NCI-H774 (cell line): ENCODE measurements around the gene TLE2.
"Not testable (repeated sequence)": the region's sequence is repeated elsewhere in the genome, so short reads cannot be mapped to it uniquely, and the experiment has no call there.

Experiments used
- DNase-seq: peaks from one replicate; lab custom pipeline; 2025; lab: John Stamatoyannopoulos, UW

The TLE2 gene

DNA sequence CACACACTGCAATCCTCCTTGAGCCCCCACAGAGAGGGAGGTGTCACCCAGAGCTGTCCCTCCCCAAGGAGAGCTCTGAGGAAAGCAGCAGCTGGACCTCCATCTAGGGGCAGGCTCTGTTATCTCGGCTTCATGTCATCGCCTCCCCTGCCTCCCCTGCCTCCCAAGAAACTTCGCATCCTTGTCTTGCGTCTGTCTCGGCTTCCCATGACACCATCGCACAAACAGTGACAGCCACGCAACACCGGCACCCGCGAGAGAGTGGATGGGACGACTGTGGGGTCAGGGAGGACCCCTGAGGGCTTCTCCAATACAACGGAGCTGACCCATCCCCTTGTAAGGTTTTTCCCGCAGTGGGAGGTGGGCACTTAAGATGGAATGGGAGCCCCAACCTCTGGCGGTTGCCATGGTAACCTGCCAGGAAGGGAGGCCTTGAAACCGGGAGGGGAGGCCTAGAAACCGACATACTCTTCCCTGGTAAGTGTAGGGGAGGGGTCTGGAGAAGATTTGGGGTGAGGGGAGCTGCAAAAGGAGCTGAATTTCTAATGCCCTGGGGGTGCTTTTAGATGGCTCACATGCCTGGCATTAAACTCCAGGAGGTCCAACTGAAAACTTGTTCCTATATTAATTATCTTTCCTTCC is 16.3 kb downstream of the TLE2 start:
- DNase-seq, result no peak

DNA sequence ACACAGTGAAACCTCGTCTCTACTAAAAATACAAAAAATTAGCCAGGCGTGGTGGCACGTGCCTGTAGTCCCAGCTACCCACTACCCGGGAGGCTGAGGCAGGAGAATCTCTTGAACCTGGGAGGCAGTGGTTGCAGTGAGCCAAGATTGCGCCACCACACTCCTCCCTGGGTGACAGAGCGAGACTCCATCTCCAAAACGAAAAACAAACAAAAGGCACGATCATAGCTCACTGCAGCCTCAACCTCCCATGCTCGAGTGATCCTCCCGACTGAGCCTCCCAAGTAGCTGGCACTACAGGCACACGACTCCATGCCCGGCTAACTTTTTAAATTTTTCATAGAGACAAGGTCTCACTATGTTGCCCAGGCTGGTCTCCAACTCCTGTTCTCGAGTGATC is 17.0 kb downstream of the TLE2 start:
- not testable (repeated sequence) for DNase-seq

DNA sequence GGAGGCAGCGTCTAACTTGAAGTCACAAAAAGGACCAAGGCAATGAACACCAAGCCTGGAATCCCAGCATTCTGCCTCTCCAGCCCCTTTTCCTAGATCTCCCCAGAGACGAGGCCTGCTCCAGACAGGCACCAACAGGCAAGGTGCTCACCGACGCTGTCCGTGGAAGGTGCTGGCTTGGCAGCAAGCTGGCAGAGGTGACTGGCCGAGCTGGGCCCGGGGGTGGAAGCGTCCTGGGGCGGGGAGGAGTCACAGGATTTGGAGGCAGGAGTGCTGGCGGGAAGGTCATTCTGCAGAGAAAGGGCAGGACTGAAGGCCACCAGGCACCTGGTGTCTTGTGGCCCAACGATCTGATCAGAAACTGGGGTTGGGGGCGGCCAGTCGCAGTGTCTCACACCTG is 18.2 kb downstream of the TLE2 start:
- DNase-seq, result no peak

DNA sequence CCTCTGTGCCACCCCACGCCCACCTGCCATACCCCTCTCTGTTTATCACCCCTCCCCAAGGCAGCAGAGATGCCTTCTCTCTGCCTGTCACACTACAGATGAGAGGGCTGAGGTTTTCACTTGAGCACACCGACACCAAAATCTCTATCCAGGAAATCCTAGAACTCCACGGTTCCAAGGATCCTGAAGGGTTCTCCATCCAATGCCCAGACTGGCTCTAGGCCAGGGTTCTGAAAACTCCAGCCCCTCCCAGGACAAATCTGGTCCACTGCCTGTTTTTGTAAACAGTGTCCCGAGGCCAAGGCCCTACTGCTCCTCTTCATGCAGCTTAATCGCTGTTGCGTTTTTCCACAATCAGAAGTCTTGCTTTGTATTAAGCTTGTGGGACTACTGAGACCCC is 20.1 kb downstream of the TLE2 start:
- DNase-seq, result no peak

DNA sequence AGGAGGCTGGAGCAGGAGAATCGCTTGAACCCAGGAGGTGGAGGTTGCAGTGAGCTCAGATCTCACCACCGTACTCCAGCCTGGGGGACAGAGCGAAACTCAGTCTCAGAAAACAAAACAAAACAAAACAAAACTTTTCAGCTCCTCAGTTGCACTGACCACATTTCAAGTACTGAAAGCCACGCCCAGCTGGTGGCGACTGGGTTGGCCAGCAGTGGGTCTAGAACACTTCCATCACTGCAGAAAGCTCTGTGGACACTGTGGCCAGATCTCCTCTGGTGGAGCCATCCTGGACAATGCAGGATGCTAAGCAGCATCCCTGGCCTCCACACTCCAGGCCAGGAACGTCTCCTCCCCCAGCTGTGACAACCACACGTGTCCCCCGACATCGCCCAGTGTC is 21.1 kb downstream of the TLE2 start:
- DNase-seq, result no peak

DNA sequence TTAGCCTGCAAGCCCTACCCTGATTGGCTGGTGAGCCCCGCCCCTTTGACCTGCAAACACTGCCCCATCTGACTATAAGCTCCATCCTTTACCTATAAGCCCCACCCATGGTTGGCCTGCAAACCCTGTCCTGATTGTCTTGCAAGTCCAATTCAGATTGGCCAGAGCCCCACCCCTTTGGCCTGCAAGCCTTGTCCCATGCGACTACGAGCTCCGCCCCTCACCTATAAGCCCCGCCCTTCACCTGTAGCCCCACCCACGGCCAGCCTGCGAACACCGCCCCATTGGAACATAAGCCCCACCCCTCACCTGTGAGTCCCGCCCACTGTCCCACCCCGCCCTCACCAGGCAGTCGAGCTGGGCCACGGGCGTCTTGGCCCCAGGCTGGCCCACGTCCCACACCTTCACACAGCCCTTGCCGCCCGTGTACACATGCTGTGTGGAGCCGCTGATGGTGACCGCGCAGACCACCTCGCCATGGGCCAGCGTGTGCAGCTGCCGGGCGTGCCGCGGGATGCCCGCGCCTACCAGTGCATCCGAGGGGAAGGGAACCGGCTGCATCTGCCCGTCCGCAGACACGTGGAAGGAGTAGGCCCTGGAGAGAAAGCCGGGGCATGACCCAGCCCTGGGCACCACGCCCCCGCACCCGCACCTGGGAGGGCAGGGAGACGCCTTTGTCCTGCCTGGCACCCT is 22.9 kb downstream of the TLE2 start:
- DNase-seq, result no peak

DNA sequence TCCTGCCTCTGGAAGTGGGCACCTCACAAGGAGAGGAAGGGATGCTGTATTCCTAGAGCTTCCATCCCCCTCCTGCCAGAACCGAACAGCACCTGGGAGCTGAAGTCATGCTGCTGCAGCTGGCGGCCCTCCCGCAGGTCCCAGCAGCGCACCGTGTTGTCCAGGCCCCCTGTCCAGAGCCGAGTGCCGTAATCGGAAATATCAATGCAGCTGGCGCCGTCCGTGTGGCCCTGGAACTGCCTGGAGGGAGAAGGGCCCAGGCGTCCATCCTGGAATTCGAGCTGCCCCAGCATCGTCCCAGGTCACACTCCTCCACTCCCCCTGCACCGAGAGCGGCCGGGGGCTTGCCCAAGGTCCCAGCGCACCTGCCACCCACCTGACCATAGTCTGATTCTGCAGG is 23.7 kb downstream of the TLE2 start:
- DNase-seq, result no peak

DNA sequence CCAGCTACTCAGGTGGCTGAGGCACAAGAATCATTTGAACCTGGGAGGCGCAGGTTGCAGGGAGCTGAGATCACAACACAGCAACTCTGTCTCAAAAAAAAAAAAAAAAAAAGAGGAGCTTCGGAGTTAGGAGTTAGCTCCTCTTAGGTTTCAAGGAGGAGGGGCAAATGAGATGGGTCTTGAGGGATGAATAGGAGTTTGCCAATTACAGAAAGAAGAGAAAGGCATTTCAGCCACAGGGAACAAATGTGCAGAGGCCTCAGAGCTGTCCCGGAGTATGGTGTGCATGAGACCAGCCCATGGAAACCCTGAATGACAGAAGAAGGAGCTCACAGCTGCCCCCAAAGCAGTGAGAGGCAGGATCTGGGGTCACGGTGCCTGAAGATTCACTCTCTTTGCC is 24.6 kb downstream of the TLE2 start:
- no peak for DNase-seq

DNA sequence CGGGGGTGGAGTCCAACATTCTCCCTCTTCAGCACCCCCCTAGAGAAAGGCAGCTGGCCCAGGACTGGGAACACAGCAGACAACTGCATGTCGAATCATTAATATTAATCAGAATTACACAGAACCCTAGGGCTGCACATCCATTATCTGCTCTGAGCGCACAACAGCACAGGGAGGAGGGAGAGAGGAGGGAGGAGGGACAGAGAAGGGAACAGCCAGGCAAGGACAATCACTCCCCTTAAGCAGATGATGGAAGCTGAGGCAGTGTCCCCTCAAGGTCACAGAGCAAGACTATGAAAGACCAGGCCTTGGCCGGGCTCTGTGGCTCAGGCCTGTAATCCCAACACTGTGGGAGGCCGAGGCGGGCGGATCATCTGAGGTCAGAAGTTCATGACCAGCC is 26.0 kb downstream of the TLE2 start:
- DNase-seq, result no peak

DNA sequence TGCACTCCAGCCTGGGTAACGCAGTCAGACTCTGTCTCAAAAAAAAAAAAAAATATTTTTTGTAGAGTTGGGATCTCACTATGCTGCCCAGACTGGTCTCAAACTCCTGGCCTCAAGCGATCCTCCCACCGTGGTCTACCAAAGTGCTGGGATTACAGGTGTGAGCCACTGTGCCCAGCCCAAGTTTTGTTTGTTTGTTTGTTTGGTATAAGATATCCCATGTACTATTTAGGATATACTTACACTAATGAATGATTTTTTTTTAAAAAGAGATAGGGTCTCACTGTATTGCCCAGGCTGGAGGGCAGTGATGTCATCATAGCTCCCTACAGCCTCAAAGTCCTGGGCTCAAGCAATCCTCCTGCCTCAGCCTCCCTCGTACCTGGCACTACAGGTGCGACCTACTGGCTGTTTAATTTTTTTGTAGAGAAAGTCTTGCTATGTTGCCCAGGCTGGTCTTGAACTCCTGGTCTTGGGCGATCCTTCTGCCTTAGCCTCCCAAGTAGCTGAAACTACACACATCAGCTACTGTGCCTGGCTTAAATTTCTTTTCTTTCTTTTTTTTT is 27.8 kb downstream of the TLE2 start:
- DNase-seq, result no peak

DNA sequence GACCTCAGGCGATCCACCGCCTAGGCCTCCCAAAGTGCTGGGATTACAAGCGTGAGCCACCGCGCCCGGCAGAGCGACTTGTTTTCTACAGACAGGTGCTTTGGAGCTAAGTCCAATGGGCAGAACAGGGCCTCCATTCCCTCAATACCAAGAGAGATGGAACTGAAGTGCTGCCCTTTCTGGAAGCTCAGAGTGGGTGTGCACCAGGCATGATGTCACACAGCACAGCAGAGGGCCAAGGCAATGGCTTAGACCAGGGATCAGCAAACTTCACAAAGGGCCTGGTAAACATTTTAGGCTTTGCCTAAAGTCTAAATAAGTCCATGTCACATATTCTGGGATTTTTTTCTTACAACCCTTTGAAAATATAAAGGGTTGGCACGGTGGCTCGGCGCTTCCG is 30.4 kb downstream of the TLE2 start:
- DNase-seq, result no peak

DNA sequence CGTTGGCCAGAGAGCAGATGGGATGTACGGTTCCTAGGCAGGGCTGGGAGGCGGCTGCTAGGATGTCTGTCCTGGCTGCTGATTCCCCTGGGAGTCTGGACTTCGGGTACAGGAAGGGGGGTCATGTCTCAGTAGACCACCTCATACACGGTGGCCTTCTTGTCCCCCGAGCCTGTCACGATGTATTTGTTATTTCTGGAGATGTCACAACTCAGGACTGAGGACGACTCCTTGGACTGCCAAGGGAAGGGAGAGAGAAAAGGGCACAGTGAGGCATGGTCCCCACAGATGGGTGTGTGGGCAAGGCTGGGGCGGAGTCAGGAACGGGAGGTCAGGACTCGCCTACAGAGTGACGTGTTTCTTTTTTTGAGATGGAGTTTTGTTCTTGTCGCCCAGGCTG is 31.4 kb downstream of the TLE2 start:
- DNase-seq, result no peak

DNA sequence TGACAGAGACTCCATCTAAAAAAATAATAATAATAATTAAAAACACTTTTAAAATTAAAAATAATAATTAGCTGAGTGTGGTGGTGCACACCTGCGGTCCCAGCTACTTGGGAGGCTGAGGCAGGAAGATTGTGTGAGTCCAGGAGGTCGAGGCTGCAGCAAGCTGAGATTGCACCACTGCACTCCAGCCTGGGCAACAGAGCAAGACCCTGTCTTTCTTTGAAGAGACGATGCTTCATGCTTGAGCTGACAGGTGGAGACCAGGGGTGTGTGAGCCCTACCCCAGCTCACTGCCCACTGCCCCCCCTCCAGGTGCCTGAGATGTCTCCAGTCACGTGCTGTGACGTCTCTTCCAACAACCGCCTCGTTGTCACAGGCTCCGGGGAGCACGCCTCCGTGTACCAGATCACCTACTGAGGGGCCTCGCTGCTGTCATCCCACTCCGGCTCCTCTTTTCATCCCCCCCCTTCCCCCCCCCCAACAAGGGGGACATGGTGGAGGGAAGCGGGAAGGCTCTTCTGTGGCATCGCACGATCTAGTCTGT is 34.4 kb downstream of the TLE2 start:
- no peak for DNase-seq

DNA sequence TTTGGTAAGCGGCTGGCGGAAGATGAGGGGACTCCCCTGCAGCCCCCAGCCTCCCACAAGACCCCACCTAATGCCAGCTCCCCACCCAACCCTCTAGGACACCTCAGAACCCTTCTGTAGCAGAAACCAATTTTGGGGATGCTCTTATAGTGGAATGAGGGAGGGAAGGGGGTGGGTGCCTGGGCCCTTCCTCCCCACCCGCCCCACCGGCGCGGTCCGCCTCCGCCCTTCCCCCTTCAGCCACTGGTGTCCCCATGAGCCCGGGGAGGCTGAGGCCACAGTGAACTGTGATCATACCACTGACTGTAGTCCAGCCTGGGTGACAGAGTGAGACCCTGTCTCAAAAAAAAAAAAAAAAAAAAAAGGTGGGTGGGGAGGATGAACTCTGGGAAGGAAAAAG is 35.5 kb downstream of the TLE2 start:
- DNase-seq, result no peak

DNA sequence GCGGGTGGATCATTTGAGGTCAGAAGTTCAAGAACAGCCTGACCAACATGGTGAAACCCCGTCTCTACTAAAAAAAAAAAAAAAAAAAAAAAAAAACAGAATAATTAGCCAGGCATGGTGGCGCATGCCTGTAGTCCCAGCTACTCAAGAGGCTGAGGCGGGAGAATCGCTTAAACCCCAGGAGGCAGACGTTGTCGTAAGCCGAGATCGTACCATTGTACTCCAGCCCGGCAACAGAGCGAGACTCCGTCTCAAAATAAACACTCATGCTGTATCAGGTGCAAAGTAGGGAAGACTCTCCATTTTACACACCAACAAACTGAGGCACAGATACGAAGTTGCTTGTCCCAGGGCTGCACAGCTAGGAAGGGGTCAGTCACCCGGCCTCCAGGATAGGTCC is 36.1 kb downstream of the TLE2 start:
- no peak for DNase-seq

DNA sequence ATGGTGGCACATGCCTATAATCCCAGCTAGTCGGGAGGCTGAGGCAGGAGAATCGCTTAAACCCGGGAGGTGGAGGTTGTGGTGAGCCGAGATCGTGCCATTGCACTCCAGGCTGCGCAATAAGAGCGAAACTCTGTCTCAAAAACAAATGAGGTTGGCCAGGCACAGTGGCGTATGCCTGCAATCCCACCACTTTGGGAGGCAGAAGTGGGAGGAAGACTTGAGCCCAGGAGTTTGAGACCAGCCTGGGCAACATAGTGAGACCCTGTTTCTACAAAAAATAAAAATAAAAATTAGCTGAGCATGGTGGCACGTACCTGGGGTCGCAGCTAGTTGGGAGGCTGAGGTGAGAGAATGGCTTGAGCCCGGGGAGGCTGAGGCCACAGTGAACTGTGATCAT is 36.7 kb downstream of the TLE2 start:
- DNase-seq, result not testable (repeated sequence)

DNA sequence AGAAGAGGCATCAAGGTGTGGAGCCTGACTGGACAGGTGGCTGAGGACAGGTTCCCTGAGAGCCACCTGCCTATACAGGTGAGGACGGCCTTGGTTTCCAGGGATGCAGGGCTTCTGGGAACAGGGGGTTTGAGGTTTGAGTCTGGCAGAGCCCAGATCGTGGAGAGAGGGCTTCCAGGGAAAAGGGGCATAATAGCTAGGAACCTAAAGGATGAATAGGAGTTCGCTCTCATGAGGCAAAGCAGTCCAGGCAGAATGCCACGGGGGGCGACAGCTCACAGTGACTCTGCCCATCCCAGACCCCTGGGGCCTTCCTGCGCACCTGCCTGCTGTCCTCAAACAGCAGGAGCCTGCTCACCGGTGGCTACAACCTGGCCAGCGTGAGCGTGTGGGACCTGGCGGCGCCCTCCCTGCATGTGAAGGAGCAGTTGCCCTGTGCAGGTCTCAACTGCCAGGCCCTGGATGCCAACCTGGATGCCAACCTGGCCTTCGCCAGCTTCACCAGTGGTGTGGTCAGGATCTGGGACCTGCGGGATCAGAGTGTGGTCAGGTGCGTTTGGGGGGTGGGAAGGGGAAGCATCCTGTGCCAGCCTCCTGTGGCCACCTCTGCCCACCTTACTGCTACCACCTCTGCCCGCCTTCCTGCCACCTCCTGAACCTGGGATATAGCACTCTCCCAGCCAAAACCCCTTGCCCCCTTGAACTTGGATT is 39.7 kb downstream of the TLE2 start:
- DNase-seq, result no peak

DNA sequence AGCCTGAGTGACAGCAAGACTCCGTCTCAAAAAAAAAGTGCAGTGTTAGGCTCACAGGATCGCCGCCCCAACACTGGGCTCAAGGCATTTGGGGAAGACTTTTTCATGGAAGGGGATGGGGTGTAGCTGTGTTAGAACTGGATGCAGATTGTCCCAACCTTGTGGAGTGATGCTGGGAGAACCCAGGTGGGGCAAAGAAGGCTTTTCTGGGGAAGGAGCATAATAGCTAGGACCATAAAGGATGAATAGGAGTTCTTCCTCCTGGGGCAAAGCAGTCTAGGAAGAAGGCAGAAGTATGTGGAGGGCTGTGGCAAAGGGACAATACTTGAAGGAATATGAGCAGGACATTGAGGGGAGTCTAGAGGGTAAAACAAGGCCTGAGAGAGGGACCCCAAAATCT is 40.5 kb downstream of the TLE2 start:
- DNase-seq, result no peak

DNA sequence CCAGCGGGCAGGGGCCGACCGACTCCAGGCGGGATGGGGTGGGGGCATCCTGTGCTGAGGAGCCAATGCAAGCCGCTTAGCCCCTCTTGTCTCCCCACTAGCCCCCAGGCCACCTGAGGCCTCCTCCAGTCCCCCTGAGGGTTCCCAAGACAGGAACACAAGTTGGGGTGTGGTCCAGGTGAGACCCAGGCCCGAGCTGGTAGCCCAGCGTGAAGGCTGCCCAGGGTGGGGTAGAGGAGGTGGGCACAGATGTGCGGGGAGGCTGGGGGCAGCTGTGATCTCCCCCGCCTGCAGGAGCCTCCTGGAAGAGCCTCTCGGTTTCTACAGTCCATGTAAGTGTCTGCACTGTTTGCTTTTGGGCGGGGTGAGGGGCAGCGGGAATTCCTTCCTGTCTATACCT is 41.3 kb downstream of the TLE2 start:
- DNase-seq, result no peak

DNA sequence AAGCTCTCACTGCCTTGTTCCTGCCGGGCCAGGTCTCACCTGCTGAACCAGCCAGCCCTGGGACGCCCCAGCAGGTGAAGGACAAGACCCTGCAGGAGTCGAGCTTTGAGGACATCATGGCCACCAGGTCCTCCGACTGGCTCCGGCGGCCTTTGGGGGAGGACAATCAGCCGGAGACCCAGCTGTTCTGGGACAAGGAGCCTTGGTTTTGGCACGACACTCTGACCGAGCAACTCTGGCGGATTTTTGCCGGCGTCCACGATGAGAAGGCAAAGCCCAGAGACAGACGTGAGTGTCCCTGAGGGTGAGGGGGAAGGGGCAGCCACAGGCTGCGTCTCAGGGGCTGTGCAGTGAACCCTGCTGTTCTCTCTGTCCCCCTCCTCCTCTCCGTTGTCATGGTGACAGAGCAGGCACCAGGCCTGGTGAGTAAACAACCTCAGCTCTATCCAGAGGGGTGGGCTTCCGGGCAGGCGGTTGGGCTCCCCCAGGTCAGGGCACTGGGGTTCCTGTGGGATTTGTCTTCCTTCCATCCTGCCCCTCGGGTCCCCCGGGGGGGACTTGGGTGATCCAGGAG is 42.0 kb downstream of the TLE2 start:
- no peak for DNase-seq

DNA sequence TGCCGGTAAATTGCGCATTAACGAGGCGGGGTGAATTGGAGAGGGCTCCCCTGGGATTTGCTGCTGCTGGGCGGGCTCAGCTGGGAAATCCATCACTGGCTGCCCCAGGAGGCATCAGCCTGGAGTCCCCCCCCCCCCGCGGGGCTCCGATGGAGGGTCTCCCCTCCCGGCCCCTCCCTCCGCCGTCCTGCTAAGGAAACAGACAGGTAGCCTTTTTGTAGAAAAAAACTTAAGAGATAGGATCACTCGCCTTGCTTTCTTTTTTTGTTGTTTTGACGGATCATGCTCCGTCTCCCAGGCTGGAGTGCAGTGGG is 44.9 kb downstream of the TLE2 start:
- DNase-seq, result no peak

DNA sequence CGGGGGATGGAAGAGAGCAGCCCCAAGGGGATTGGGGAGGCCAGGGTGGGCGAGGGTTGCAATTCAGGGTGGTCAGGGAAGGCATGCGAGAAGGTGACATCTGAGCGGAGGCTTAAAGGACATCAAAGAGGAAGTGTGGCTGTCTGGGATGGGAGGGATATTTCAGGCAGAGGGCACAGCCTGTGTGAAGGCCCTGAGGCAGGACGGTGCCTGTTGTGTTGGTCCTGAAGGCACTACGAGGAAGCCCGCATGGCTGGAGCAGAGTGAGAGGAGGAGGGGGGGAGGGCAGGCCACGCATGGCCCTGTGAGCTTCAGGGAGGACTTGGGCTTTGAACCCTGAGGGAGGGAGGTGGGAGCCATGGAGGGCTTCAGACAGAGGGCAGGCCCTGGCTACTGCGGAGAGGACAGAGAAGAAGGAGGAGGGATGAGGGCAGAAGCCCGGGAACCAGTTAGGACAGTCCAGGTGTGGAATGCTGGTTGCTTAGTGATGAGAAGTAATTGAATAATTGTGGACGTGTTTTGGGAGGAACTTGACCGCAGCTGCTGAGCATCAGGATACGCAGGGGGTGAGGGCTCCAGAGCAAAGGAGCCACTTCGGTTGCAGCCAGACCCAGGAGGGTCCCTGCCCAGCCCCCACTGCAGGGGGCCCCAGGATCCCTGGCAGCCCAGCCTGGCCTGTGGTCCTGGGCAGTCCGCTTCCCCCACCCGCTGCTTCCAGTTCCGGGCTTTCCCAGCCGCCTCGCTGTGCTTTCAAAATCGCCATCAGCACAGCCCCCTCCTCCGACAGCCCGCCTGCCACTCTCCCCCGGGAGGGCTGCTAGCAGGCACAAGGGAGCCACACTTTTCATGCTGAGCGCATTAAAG is 45.5 kb downstream of the TLE2 start:
- DNase-seq, result peak; percentile 53
